ENCODE data around the gene SLC27A3.

SLC27A3 gene

GRCh38 chr1:153783233-153784190, 8.3 kb downstream of the SLC27A3 start:
- peak; percentile 93 for DNase-seq

- DNase-seq = no peak
Measured at GRCh38 chr1:153786038-153786790, 11.0 kb downstream of the SLC27A3 start.

- no peak for DNase-seq
Measured at GRCh38 chr1:153789478-153790034, 14.3 kb downstream of the SLC27A3 start.

- DNase-seq = peak; percentile 18
Measured at GRCh38 chr1:153790313-153790965, 15.2 kb downstream of the SLC27A3 start.

GRCh38 chr1:153790966-153791647, 15.9 kb downstream of the SLC27A3 start:
- peak; percentile 77 for DNase-seq

DNA sequence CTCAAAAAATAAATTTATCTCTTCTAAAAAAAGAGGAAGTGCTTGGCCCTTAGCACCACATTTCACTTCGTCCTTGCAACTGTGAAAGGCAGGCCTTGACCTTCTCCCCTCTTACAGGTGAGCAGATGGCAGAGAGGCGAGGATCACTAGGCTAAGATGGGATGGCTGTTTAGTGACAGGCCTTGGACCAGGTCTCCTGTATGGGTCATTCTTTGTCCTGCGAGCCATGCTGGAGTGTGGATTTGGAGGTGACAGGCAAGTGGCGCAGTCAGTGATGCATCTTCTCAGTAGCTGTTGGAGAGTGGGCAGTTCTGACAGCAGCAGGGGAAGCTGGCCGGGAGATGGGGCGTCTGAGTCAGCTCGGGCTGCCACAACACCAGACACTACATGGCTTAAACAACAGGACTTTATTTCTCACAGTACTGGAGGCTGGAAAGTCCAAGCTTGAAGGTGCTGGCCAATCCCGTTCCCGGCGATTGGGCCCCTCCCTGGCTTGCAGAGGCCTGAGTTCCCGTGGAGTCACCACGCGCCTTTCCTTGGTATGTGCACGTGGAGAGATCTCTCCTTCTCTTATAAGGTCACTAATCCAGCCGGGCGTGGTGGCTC, 16.5 kb downstream of the SLC27A3 start:
- no peak for DNase-seq

DNA sequence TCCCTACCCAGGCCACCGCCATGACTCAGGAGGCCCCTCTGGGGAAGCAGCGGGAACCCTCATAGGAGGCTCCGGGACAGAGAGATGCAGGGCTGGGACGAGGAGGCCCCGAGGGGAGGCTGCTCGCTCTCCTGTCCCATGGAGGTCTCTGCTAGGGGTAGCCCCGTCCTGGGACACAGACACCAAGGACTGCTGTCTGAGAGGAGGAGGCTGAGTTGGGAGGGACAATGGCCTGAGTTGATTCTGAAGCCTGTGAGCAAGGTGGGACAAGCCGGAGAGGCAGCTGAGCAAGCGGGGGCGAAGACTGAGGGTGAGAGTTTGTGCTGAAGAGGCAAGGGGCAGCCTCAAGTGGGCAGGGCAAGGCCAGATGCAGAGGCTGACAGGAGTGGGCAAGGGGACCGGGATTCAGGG, 17.4 kb downstream of the SLC27A3 start:
- no peak for DNase-seq

- no peak for DNase-seq
Measured at GRCh38 chr1:153793261-153793972, 18.2 kb downstream of the SLC27A3 start.

DNA sequence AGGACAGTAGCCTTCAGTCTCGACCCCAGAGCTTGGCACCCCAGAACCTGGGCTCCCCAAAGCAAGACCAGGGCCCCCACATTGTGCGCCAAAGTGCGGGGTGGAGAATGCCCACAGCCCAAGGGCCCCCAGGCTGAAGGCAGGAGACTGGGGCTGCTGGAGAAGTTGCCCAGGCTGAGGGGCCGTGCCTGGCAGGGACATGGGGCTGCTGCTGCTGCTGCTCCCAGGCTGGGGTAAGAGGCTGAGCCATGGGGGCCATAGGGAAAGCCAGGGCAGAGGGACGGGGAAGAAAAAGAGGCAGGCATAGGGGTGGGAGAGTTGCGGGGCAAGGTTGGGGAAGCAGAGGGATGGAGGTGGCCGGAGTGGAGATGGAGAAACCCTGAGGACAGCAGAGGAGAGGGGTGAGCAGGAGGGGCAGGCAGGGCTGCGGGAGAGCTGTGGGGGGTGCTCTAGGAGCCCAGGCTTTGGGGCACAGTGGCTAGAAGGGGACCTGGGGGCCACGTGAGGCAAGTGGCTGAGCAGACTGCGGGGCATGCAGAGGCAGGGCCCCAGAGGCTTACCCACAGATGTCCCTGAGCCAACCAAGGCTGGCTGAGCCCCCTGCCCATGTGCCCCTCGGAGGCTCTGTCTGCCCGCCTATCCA, 18.9 kb downstream of the SLC27A3 start:
- no peak for DNase-seq

DNA sequence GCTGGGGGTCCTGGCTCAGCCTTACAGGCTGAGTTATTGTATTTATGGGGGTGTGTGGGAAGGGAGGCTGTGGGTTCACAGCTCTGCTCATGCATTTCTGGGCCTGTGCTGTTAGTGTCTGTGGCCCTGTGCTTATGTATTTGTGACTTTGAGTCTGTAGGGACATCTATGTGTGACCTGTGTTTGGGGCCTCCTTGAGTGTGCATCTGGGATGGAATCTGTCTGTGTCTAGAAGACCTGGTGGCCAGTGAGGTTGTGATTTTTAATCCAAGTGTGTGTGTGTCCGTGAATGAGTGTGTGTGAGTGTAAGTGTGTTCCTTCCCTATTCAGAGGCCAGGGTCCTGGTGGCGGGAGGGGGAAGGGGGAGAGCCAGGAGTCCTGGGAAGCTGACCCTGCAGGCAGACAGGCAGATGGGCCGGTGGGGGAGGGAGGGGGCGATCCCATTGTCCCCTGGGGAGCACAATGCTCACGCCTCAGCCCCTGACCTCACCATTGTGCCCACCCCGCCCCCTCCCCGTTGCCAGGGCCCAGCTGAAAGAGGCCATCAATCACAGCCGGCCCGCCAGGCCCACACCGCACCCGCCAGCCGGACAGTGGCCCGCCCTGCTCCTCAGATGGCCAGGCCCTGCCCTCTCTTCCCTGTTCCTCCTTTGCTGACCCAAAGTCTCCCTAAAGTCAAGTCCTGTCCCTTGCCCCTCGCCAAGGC, 19.6 kb downstream of the SLC27A3 start:
- DNase-seq = no peak

DNA sequence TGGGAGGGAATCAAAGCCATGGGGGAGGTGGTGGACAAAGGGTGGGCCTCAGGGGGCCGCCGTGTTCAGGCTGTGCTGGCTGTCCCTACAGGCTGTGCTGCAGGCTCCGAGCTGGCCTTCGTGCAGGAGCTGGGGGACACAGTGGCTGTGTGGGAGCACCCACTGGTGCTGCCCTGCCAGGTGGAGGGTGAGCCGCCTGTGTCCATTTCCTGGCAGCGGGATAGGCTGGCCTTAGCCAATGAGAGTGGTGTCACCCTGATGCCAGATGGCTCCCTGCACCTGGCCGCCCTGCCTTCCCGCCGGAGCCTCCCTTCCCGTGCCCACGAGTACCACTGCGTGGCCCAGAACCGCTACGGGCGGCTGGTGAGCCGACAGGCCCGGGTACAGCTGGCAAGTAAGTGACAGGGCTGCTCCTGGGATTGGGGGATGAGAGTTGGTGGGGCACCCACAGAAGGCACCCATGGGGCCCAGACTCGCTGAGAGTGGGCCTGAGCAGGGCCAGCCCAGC, 20.2 kb downstream of the SLC27A3 start:
- no peak for DNase-seq

DNA sequence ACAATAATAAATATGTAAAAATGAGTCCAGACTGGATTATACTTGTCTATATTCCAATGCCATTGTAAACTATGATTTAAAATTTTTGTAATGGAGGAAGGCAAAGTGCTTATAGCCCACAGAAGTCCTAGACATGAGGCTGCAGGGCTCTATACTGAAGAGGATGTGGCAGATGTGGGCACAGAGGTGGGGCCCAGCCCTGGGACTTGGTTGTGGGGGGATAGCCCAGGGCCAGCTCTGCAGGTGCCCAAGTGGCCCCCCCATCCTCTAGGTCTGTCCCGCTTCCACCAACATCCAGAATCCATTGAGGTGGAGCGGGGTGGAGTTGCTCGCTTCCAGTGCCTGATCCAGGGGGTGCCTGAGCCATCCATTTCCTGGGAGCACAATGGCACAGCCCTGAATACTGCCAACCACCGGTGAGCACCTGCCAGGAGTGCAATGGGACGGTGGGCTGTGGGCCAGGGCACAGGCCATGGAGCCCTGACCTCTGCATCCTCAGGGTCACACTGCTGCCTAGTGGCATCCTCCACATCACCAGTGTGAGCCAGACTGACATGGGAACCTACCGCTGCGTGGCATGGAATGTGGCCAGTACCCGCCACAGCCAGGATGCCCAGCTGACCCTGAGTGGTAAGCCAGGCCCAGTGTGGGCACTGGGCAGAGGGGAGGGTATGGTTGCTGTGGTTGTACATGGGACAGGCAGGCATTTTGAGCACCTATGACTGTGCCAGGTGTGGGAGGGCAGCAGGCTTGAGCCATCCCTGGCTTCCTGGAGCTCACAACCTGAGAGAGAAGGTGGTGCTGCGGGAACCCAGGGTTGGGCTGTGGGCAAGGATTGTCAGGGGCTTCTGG, 21.0 kb downstream of the SLC27A3 start:
- DNase-seq = no peak

DNA sequence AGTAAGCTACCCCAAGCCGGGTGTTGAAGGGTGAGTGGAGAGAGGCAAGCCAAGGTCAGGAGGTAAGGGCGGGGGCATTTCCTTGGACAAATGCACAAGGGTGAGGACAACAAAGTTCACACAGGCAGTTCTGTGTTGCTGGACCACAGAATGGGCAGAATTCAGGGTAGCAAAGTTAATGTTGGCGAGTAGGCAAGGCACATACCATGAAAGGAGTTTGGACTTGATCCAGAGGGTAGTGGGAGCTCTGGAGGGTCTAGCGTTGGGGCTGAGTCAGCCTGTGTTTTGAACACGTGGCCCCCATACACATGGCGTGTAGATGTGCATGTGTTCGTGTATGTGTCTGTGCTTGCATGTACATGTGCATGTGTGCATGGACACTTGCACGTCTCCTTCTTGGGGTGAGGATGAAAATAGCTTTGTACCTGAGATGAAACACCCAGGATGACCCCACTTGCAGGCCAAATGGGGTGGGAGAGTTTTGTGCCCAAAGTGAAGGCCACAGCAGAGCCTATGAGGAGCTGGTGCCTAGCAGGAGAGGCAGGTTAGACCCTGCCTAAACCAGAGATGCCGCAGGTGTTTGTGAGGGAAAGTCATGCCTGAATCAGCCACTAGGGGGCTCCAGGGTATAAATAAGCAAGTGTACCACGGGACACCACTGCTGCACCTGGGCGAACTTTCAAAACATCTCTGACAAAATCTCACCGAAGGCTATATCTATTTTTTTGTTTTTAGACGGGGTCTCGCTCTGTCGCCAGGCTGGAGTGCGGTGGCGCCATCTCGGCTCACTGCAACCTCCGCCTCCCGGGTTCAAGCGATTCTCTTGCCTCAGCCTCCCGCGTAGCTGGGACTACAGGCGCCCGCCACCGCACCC, 21.8 kb downstream of the SLC27A3 start:
- DNase-seq = peak; percentile 38

- DNase-seq = no peak
Measured at GRCh38 chr1:153798468-153798780, 23.2 kb downstream of the SLC27A3 start.

GRCh38 chr1:153799016-153799415, 23.8 kb downstream of the SLC27A3 start:
- no peak for DNase-seq

- DNase-seq = no peak
Measured at GRCh38 chr1:153799566-153800465, 24.6 kb downstream of the SLC27A3 start.

GRCh38 chr1:153800516-153800915, 25.3 kb downstream of the SLC27A3 start:
- DNase-seq = no peak
